Measurements from ENCODE around the gene CAMK1D.
A peak's percentile ranks its signal among the peaks of the same experiment; 100 is the strongest.
"Not testable (repeated sequence)": the region's sequence is repeated elsewhere in the genome, so short reads cannot be mapped to it uniquely, and the experiment has no call there.

The CAMK1D gene

DNA sequence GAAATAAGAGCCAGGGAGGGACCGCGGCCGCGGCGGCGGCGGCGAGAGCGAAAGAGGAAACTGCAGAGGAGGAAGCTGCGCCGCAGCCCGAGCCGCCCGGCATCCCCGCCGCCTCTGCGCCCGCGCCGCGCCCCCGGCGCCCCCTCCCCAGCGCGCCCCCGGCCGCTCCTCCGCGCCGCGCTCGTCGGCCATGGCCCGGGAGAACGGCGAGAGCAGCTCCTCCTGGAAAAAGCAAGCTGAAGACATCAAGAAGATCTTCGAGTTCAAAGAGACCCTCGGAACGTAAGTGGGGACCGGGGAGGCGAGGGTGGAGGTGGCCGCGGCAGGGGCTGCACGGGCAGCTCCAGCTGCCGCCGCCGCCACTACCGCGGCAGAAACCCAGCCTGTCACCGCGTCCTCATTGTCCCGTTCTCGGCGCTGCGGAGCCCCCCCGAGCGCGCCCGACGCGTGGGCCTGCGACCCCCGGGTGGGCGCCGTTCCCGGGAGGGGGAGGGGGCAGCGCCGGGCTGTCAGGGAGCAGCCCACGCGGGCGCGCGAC, 351 bp downstream of the CAMK1D start:
- TF ChIP-seq, protein P1, sequence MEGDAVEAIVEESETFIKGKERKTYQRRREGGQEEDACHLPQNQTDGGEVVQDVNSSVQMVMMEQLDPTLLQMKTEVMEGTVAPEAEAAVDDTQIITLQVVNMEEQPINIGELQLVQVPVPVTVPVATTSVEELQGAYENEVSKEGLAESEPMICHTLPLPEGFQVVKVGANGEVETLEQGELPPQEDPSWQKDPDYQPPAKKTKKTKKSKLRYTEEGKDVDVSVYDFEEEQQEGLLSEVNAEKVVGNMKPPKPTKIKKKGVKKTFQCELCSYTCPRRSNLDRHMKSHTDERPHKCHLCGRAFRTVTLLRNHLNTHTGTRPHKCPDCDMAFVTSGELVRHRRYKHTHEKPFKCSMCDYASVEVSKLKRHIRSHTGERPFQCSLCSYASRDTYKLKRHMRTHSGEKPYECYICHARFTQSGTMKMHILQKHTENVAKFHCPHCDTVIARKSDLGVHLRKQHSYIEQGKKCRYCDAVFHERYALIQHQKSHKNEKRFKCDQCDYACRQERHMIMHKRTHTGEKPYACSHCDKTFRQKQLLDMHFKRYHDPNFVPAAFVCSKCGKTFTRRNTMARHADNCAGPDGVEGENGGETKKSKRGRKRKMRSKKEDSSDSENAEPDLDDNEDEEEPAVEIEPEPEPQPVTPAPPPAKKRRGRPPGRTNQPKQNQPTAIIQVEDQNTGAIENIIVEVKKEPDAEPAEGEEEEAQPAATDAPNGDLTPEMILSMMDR (IDR thresholded peaks at IDR 0.05; ENCODE audit: low read depth, low read length), result no peak
- H3K4me3 ChIP-seq (replicated peaks in 1 of 2; ENCODE audit: low read depth in 2 of 2, low read length in 2 of 2), result peak overlapping the region; percentile 59 to 62
- no peak for DNase-seq (ENCODE audit: low read depth in 2 of 2)

DNA sequence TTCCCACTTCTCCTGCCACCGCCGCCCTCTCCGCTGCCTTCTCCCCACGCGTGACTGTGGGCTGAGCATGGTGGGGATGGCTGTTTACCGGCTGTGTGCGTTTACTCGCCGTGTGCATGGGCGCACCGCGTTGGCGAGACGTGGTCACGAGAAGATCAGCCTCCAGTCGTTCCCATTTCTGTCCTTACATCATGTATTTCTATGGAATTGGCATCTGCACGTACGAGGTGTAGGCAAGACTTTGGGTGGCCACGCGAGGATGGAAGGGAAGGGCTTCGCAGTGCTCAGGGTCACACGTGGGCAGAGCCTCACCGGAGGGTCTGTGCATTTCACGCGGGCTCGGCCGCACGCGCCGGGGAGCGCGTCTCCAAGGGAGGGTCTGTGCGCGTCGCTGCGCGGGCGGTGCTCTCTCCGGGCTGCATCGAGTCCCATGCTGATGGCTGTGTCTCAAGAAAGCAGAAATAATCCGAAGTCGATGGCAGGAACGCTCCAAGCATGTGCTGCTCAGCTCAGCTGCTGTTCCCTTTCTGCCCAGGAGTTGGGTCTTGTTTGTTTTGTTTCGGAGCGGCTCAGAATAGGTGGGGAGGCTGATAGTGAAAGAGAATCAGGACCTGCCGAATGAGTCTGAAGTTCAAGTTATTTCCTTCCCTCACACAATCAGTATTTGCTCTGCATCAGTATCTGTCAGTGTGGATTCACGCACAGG, 973 bp downstream of the CAMK1D start:
- peak overlapping the region; percentile 59 to 62 for H3K4me3 ChIP-seq (replicated peaks in 1 of 2; ENCODE audit: low read depth in 2 of 2, low read length in 2 of 2)
- DNase-seq (ENCODE audit: low read depth in 2 of 2), result peak; percentile 23 to 39
- TF ChIP-seq, protein P1 (IDR thresholded peaks at IDR 0.05; ENCODE audit: low read depth, low read length), result no peak

- H3K4me3 ChIP-seq (replicated peaks in 1 of 2; ENCODE audit: low read depth in 2 of 2, low read length in 2 of 2), result no peak overlapping the region
- DNase-seq (ENCODE audit: low read depth in 2 of 2), result no peak
- TF ChIP-seq, protein P1 (IDR thresholded peaks at IDR 0.05; ENCODE audit: low read depth, low read length), result no peak
Observed at GRCh38 chr10:12350925-12351324, 1.6 kb downstream of the CAMK1D start.

- H3K4me3 ChIP-seq (replicated peaks in 1 of 2; ENCODE audit: low read depth in 2 of 2, low read length in 2 of 2), result no peak overlapping the region
- DNase-seq (ENCODE audit: low read depth in 2 of 2), result no peak
- TF ChIP-seq, protein P1 (IDR thresholded peaks at IDR 0.05; ENCODE audit: low read depth, low read length), result no peak
Observed at GRCh38 chr10:12351447-12351846, 2.1 kb downstream of the CAMK1D start.

- H3K4me3 ChIP-seq (replicated peaks in 1 of 2; ENCODE audit: low read depth in 2 of 2, low read length in 2 of 2), result no peak overlapping the region
- TF ChIP-seq, protein P1 (IDR thresholded peaks at IDR 0.05; ENCODE audit: low read depth, low read length), result no peak
- no peak for DNase-seq (ENCODE audit: low read depth in 2 of 2)
Observed at GRCh38 chr10:12351889-12352288, 2.5 kb downstream of the CAMK1D start.

DNA sequence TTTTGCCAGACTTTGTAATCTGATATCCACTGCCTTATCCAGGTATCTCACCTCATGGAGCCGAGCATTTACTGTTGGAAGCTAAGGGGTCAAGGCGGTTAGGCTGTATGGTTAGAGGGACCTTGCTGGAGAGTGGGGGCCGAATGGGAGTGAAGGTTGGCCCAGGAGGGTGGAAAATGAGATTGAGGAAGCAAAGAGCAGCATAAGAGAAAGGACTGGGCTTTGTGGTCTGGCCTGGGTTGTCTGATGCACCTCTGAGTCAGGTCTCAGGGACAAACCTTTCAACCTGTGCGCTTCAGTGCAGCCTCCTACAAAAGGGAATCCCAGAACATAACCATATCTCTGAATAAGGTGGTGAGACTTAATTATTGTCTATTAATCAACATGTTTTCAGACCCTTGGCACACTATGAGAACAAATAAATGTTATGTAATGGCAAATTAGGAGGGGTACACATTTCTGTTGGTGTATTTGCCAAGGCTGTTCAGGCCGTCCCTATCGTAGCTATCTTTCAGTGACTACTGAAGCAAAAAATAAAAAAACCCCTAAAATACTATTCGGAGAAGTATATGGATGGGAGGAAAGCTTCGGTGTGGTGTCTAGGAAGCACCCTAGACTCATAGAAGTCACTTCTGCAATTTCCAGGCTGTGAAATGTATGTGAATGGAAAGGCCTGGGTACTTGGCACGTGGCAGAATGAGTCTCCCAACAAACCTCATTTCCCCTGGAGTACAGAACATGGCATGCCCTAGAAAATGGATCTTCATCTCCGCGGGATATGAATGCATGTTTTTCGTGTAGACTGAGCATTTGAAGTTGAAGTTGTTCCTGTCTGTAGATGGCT, 4.3 kb downstream of the CAMK1D start:
- no peak for DNase-seq (ENCODE audit: low read depth in 2 of 2)
- no peak overlapping the region for H3K4me3 ChIP-seq (replicated peaks in 1 of 2; ENCODE audit: low read depth in 2 of 2, low read length in 2 of 2)
- TF ChIP-seq, protein P1 (IDR thresholded peaks at IDR 0.05; ENCODE audit: low read depth, low read length), result no peak

DNA sequence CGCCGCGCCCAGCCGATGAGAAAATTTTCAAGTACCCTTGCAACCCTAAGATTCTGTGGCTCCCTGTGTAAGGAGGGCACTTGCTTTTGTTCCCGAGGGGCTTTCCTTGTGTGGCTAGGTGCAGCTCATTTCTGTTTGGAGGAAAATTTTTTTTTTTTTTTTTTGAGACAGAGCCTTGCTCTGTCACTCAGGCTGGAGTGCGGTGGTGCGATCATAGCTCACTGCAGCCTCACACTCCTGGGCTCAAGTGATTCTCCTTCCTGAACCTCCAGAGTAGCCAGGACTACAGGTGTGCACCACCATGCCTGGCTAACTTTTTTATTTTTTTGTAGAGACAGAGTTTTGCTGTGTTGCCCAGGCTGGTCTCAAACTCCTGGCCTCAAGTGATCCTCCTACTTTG, 5.3 kb downstream of the CAMK1D start:
- not testable (repeated sequence) for H3K4me3 ChIP-seq (replicated peaks in 1 of 2; ENCODE audit: low read depth in 2 of 2, low read length in 2 of 2); DNase-seq (ENCODE audit: low read depth in 2 of 2)
